Activated T-cell treated with anti-CD3 and anti-CD28 coated beads for 1 hour (primary cell): Measurements from ENCODE around the gene HOXA3.

ENCODE experiments used
- DNase-seq: peaks from one replicate; pipeline ENCODE4 v3.0.0-alpha.2; 2020; ENCODE audit warnings: low read depth

The HOXA3 gene

GRCh38 chr7:27114881-27115220, 37.5 kb downstream of the HOXA3 start:
- DNase-seq: no peak

GRCh38 chr7:27113991-27114769, 38.2 kb downstream of the HOXA3 start:
- no peak for DNase-seq

GRCh38 chr7:27112955-27113949, 39.1 kb downstream of the HOXA3 start:
- no peak for DNase-seq

- DNase-seq: no peak
These were observed 40.0 kb downstream of the HOXA3 start for GRCh38 chr7:27112361-27112760.

GRCh38 chr7:27111751-27112277, 40.6 kb downstream of the HOXA3 start:
- DNase-seq: no peak

GRCh38 chr7:27111042-27111750, 41.2 kb downstream of the HOXA3 start:
- no peak for DNase-seq

- no peak for DNase-seq
These were observed 42.0 kb downstream of the HOXA3 start for GRCh38 chr7:27110186-27111031.

GRCh38 chr7:27109466-27110185, 42.8 kb downstream of the HOXA3 start:
- DNase-seq: no peak

GRCh38 chr7:27108390-27109127, 43.8 kb downstream of the HOXA3 start:
- no peak for DNase-seq

- no peak for DNase-seq
These were observed 44.7 kb downstream of the HOXA3 start for GRCh38 chr7:27107391-27108381.

GRCh38 chr7:27106901-27107240, 45.5 kb downstream of the HOXA3 start:
- no peak for DNase-seq

- no peak for DNase-seq
These were observed 46.0 kb downstream of the HOXA3 start for GRCh38 chr7:27106181-27106900.

- DNase-seq: no peak
These were observed 46.9 kb downstream of the HOXA3 start for GRCh38 chr7:27105301-27106031.

- no peak for DNase-seq
These were observed 47.9 kb downstream of the HOXA3 start for GRCh38 chr7:27104341-27105058.

GRCh38 chr7:27103489-27104226, 48.7 kb downstream of the HOXA3 start:
- DNase-seq: no peak
